Endothelial cell of umbilical vein (primary cell): Measurements from ENCODE around the gene SRP9.

Experiments used
- CTCF ChIP-seq, 2 donors: IDR thresholded peaks; 1 replicate in 1 of 2; 2 replicates in 1 of 2; pipeline ENCODE4 v1.5.1; 2011; ENCODE audit warnings: low read length in 2 of 2, mild to moderate bottlenecking in 2 of 2, moderate library complexity in 2 of 2, control low read depth in 1 of 2, inconsistent platforms in 1 of 2, low read depth in 1 of 2; ENCODE audit not compliant: insufficient read depth in 1 of 2; ENCODE audit errors: extremely low read depth in 1 of 2
- EZH2 ChIP-seq: IDR thresholded peaks from 2 replicates; pipeline ENCODE4 v1.6.1; 2012; ENCODE audit warnings: borderline replicate concordance, low read depth, mild to moderate bottlenecking, moderate library complexity, low read length, inconsistent platforms; ENCODE audit not compliant: severe bottlenecking
- JUN ChIP-seq: IDR thresholded peaks from 2 replicates; pipeline ENCODE4 v1.6.1; 2011; ENCODE audit warnings: borderline replicate concordance, low read depth; ENCODE audit not compliant: insufficient read length, insufficient read depth
- MAX ChIP-seq: IDR thresholded peaks from 2 replicates; pipeline ENCODE4 v1.6.1; 2011; ENCODE audit not compliant: insufficient read depth, insufficient read length
- MYC ChIP-seq: IDR thresholded peaks from one replicate; pipeline ENCODE4 v1.6.1; 2011; ENCODE audit warnings: mild to moderate bottlenecking, low read depth, low read length
- POLR2A ChIP-seq: IDR thresholded peaks from 2 replicates; pipeline ENCODE4 v1.6.1; 2012; ENCODE audit warnings: low read depth, mild to moderate bottlenecking, control low read depth, low read length
- POLR2AphosphoS5 ChIP-seq: IDR thresholded peaks from 2 replicates; pipeline ENCODE4 v1.6.1; 2012; ENCODE audit warnings: low read depth, mild to moderate bottlenecking, control low read depth, low read length, moderate library complexity; ENCODE audit not compliant: insufficient read depth

- no peak for TF ChIP-seq POLR2A
- peak; percentile 88 to 90 for TF ChIP-seq CTCF (IDR thresholded peaks at IDR 0.05; ENCODE audit: extremely low read depth in 1 of 2, insufficient read depth in 1 of 2, low read depth in 1 of 2, low read length in 2 of 2)
- no peak for TF ChIP-seq JUN
- peak; percentile 17 for TF ChIP-seq POLR2AphosphoS5
- TF ChIP-seq MYC: no peak
- TF ChIP-seq EZH2: no peak
- TF ChIP-seq MAX: no peak
Measured at GRCh38 chr1:225772323-225772768, 5.3 kb upstream of the SRP9 start.
